ENCODE results near the gene USH1G. TPM values are rescaled to one million over a fixed set of nuclear protein-coding genes. Genes with fewer than 3 reads are reported as not detected.
A peak's percentile ranks its signal among the peaks of the same experiment; 100 is the strongest.

The USH1G gene
- polyA plus RNA-seq, 1 experiment: not detected

GRCh38 chr17:74874615-74875037, 48.4 kb downstream of the USH1G start:
- POLR2A ChIA-PET: no interaction called here
- TF ChIP-seq, protein P1, sequence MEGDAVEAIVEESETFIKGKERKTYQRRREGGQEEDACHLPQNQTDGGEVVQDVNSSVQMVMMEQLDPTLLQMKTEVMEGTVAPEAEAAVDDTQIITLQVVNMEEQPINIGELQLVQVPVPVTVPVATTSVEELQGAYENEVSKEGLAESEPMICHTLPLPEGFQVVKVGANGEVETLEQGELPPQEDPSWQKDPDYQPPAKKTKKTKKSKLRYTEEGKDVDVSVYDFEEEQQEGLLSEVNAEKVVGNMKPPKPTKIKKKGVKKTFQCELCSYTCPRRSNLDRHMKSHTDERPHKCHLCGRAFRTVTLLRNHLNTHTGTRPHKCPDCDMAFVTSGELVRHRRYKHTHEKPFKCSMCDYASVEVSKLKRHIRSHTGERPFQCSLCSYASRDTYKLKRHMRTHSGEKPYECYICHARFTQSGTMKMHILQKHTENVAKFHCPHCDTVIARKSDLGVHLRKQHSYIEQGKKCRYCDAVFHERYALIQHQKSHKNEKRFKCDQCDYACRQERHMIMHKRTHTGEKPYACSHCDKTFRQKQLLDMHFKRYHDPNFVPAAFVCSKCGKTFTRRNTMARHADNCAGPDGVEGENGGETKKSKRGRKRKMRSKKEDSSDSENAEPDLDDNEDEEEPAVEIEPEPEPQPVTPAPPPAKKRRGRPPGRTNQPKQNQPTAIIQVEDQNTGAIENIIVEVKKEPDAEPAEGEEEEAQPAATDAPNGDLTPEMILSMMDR (IDR thresholded peaks at IDR 0.05; ENCODE audit: low read depth, low read length): no peak
- Histone ChIP-seq H3K9me3 (ENCODE audit: control insufficient read depth, insufficient read depth, low read length) (no peaks in the 10 kb centered on the region; the same call in 1 of the 2 replicates), H3K4me3 (ENCODE audit: low read depth, low read length) (no peak overlapping the region), H3K27ac (ENCODE audit: low read depth, low read length) (no peak overlapping the region), H3K27me3 (ENCODE audit: control insufficient read depth, insufficient read depth, low read length) (peaks cover 13% of the 10 kb centered on the region)
- CTCF ChIA-PET: interaction anchor here (1.5 to 4.1 kb wide), 4 partner anchors 10 to 87 kb away, joined by 7 to 29 read pairs (median 12); no protein-coding TSS in a partner anchor
- no peak for DNase-seq (ENCODE audit: low read depth, low spot score)

DNA sequence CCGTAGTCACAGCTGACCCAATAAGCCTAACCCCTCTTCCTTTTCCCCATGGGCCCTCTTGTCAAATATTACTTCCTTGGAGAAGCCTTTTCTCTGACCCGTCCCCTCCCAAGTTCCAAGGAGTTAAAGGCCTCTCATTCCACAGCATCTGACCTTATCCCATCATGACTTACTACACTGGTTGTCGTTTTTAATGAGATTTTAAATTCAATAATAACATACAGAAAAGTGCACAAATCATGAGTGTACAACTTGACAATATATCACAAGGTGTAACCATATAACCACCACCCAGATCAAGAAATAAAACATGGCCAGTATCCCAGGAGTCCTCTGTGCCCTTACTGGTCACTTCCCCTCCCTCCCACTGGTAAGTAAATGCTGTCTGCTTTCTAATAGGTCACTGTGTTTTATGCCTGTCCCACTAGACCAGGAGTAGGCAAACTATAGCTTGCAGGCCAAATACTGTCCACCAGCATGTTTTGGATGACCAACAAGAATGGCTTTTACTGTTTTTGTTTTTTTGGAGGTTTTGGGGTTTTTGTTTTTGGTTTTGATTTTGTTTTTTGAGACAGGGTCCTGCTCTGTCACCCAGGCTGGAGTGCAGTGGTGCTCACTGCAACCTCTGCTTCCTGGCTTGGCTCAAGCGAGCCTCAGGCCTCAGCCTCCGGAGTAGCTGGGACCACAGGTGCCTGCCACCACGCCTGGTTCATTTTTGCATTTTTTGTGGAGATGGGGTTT, 49.0 kb downstream of the USH1G start:
- ChIA-PET CTCF (interaction anchor here (1.5 to 4.1 kb wide), 4 partner anchors 9 to 87 kb away, joined by 7 to 29 read pairs (median 12); no protein-coding TSS in a partner anchor), POLR2A (interaction anchor here (1.0 to 1.2 kb wide), 6 partner anchors 17 to 138 kb away, joined by 3 to 9 read pairs (median 4); partner anchors contain the start of genes FADS6, MRPL58 and NAT9)
- Histone ChIP-seq H3K4me3 (ENCODE audit: low read depth, low read length) (peak overlapping the region; percentile 86), H3K9me3 (ENCODE audit: control insufficient read depth, insufficient read depth, low read length) (no peaks in the 10 kb centered on the region; the same call in 1 of the 2 replicates), H3K27ac (ENCODE audit: low read depth, low read length) (no peak overlapping the region), H3K27me3 (ENCODE audit: control insufficient read depth, insufficient read depth, low read length) (peaks cover 10% of the 10 kb centered on the region)
- TF ChIP-seq, protein P1 (IDR thresholded peaks at IDR 0.05; ENCODE audit: low read depth, low read length): no peak
- no peak for DNase-seq (ENCODE audit: low read depth, low spot score)

DNA sequence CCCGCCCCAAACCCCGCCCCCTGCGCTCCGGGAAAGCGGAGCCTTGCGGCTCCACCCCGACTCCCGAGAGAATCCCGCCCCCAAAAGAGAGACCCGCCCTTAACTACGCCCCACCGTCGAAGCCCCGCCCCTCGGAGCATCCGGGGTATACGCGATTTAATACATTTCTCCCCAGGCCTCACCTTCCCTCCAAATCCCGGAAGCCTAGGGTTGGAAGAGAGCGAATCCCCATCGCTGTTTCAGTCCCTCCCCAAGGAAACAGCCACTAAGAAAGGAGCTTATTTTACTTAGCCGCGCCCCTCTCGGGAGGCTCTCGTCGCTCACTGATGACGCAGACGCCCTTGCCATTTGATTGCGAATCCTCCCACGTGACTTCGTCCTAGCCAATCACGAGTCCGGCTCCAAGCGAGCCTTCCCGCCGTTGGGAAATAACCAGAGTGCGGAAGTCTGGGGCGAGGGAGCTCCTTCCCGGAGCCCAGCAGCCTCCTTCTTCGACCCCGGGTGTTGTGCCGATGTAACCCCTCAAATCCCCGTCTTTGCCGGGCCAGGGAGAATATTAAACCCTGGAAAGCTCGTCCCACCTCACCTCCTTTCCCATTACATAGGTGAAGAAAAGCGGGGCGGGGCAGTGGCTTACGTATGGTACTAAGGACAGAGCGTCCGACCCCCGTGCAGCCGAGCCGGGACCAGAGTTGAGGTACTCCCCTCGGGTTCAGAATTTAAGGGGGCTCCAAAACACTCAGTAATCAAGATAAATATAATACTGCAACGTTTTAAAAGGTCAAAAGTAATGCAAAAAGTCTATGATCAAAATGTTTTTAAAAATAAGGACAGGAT, 49.8 kb downstream of the USH1G start:
- Histone ChIP-seq H3K9me3 (ENCODE audit: control insufficient read depth, insufficient read depth, low read length) (no peaks in the 10 kb centered on the region; the same call in 1 of the 2 replicates), H3K27me3 (ENCODE audit: control insufficient read depth, insufficient read depth, low read length) (peaks cover 8% of the 10 kb centered on the region), H3K4me3 (ENCODE audit: low read depth, low read length) (peak overlapping the region; percentile 86), H3K27ac (ENCODE audit: low read depth, low read length) (peak overlapping the region; percentile 83)
- TF ChIP-seq, protein P1 (IDR thresholded peaks at IDR 0.05; ENCODE audit: low read depth, low read length): no peak
- DNase-seq (ENCODE audit: low read depth, low spot score): peak; percentile 99
- CTCF ChIA-PET: interaction anchor here (1.0 to 4.1 kb wide), 6 partner anchors 8 to 298 kb away, joined by 3 to 29 read pairs (median 8); no protein-coding TSS in a partner anchor
- POLR2A ChIA-PET: interaction anchor here (0.5 to 1.5 kb wide), 14 partner anchors 9 to 823 kb away, joined by 3 to 11 read pairs (median 4); partner anchors contain the start of genes FADS6, MRPL58 and NAT9

GRCh38 chr17:74872313-74873036, 50.6 kb downstream of the USH1G start, which contains the start of gene FDXR:
TSS of gene FDXR (minus strand) at chr17:74872994. CDS start at chr17:74872944, 50 bp downstream.
- ChIA-PET POLR2A (interaction anchor here (0.5 to 1.5 kb wide), 13 partner anchors 9 to 824 kb away, joined by 3 to 11 read pairs (median 4); partner anchors contain the start of genes FADS6, MRPL58 and NAT9), CTCF (interaction anchor here (1.0 to 4.1 kb wide), 7 partner anchors 8 to 299 kb away, joined by 3 to 29 read pairs (median 11); no protein-coding TSS in a partner anchor)
- no peaks in the 10 kb centered on the region; the same call in 1 of the 2 replicates for H3K9me3 ChIP-seq (ENCODE audit: control insufficient read depth, insufficient read depth, low read length)
- DNase-seq (ENCODE audit: low read depth, low spot score): no peak
- peak within 1 kb of the TSS; percentile 91 for H3K4me3 ChIP-seq (ENCODE audit: low read depth, low read length)
- peaks cover 4% of the 10 kb centered on the region for H3K27me3 ChIP-seq (ENCODE audit: control insufficient read depth, insufficient read depth, low read length)
- TF ChIP-seq, protein P1 (IDR thresholded peaks at IDR 0.05; ENCODE audit: low read depth, low read length): no peak
- H3K27ac ChIP-seq (ENCODE audit: low read depth, low read length): peak within 1 kb of the TSS; percentile 83

Data from AG04450 (cell line).